Vagina (tissue), 2 donors: ENCODE results near the gene KIF24. TPM values are rescaled to one million over a fixed set of nuclear protein-coding genes. Genes with fewer than 3 reads are reported as not detected.
A peak's percentile ranks its signal among the peaks of the same experiment; 100 is the strongest.

Experiments used
- DNase-seq, 2 donors: peaks; one replicate each; pipeline ENCODE4 v3.0.0-alpha.2; 2017; ENCODE audit errors: extremely low spot score in 2 of 2
- H3K27ac ChIP-seq: fragments of 200-600 bp; sonication (generic); one replicate; pipeline ENCODE4 v1.5.1; 2019
- H3K27me3 ChIP-seq: fragments of 200-600 bp; sonication (generic); one replicate; pipeline ENCODE4 v1.5.1; 2019
- H3K36me3 ChIP-seq, 2 donors: fragments of 200-600 bp; sonication (generic); one replicate each; pipeline ENCODE4 v1.5.1; 2017 to 2019
- H3K4me1 ChIP-seq: fragments of 200-600 bp; sonication (generic); one replicate; pipeline ENCODE4 v1.5.1; 2019
- H3K4me3 ChIP-seq, 2 donors: fragments of 200-600 bp; sonication (generic); 1 replicate in 1 of 2; 2 replicates in 1 of 2; pipeline ENCODE4 v1.5.1; 2016 to 2019
- H3K9me3 ChIP-seq: fragments of 200-600 bp; sonication (generic); one replicate; pipeline ENCODE4 v1.5.1; 2019
- POLR2A ChIP-seq, 2 donors: fragments of 450-650 bp; IDR thresholded peaks; one replicate each; pipeline ENCODE4 v1.6.1; 2017; ENCODE audit warnings: antibody characterized with exemption in 2 of 2, mild to moderate bottlenecking in 2 of 2, moderate library complexity in 2 of 2
- POLR2AphosphoS5 ChIP-seq, 2 donors: sonication (generic); formaldehyde crosslinking; IDR thresholded peaks; one replicate each; pipeline ENCODE4 v1.9.0; 2017; ENCODE audit warnings: antibody characterized with exemption in 2 of 2, mild to moderate bottlenecking in 2 of 2, low read depth in 1 of 2; ENCODE audit not compliant: insufficient read depth in 1 of 2
- intact Hi-C: fragments of 100-400 bp; cut with DNase I; formaldehyde crosslinking; loops from one replicate; pipeline ENCODE4 v1.15.1; 2023
- total RNA-seq: library from RNA; depleted of rRNA; stranded (reverse); fragments of >200 nt; gene quantifications from one replicate; pipeline ENCODE4 v1.2.3, GENCODE V29; 2016
- TF ChIP-seq, protein P1 (sequence below), 3 experiments: fragments of 450-650 bp in 2 of 3; fragments of 200-600 bp in 1 of 3; sonication (generic) in 1 of 3; IDR thresholded peaks; one replicate each; pipeline ENCODE4 v1.5.1; 2017 to 2019; ENCODE audit warnings: antibody characterized with exemption in 3 of 3, mild to moderate bottlenecking in 2 of 3, moderate library complexity in 2 of 3

Gene KIF24
- total RNA-seq, 1 donor from 2014 or later = 0.49 TPM

DNA sequence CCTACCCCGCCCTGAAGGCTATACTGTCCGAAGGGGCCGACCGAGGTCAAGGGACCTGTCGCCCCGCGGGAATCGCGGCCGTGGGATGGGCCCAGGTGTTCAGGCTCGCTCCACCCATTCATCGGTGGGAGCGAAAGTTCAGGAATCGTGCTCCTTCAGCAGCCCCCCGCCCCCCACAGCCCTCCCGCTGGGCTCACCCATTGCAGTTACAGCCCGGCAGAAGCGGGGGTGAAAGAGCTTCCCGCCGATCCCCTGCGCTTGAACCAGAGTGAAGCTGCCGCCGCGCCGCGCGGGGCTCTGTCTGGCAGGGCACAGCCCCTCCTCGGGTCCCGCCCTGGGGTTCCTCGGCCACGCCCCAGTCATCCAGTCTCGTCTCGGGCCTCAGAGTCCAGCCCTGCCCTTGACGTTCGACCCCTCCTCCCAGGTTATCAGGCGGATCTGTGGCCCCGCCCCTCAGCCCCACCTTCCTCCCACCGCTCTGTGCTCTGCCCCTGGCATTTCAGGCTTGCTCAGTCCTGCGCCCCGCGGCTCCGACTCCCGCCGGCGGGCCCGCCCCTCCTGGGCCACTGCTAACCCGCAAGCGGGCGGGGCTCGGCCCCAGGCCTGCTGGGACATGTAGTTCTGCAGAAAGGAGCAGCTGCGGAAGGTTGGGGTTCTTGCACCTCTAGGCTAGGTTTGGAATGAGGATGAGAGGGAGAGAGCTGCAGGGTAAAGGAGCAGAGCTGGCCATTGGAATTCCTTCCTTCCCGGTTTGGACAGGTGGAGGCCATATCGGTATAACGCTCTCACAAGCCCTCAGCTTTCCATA is 47.7 kb upstream of the KIF24 start, which contains the start of gene MYORG:
Gene MYORG (minus strand): TSS at position 303 of the 808 bp plus-strand sequence. CDS start 3,955 bp downstream, outside the sequence.
- intact Hi-C loops = loop anchor here (2.0 kb wide), 1 partner anchor 48 kb away; the partner anchor contains the start of genes KIF24 and NUDT2
- peak within 1 kb of the TSS; percentile 78 for H3K27ac ChIP-seq
- H3K4me3 ChIP-seq = peak within 1 kb of the TSS; percentile 57 to 70
- no peaks in the 10 kb centered on the region for H3K27me3 ChIP-seq
- no peaks in the 10 kb centered on the region for H3K9me3 ChIP-seq
- TF ChIP-seq POLR2A (IDR thresholded peaks at IDR 0.05) = peak in 1 of 2 donors; percentile 47
- peak; percentile 85 to 87 for TF ChIP-seq POLR2AphosphoS5 (IDR thresholded peaks at IDR 0.05; ENCODE audit: insufficient read depth in 1 of 2, low read depth in 1 of 2)
- TF ChIP-seq, protein P1, sequence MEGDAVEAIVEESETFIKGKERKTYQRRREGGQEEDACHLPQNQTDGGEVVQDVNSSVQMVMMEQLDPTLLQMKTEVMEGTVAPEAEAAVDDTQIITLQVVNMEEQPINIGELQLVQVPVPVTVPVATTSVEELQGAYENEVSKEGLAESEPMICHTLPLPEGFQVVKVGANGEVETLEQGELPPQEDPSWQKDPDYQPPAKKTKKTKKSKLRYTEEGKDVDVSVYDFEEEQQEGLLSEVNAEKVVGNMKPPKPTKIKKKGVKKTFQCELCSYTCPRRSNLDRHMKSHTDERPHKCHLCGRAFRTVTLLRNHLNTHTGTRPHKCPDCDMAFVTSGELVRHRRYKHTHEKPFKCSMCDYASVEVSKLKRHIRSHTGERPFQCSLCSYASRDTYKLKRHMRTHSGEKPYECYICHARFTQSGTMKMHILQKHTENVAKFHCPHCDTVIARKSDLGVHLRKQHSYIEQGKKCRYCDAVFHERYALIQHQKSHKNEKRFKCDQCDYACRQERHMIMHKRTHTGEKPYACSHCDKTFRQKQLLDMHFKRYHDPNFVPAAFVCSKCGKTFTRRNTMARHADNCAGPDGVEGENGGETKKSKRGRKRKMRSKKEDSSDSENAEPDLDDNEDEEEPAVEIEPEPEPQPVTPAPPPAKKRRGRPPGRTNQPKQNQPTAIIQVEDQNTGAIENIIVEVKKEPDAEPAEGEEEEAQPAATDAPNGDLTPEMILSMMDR (IDR thresholded peaks at IDR 0.05) = no peak
- no peaks in the 10 kb centered on the region for H3K36me3 ChIP-seq
- H3K4me1 ChIP-seq = peaks cover 47% of the 10 kb centered on the region
- DNase-seq = peak; percentile 95 to 97

DNA sequence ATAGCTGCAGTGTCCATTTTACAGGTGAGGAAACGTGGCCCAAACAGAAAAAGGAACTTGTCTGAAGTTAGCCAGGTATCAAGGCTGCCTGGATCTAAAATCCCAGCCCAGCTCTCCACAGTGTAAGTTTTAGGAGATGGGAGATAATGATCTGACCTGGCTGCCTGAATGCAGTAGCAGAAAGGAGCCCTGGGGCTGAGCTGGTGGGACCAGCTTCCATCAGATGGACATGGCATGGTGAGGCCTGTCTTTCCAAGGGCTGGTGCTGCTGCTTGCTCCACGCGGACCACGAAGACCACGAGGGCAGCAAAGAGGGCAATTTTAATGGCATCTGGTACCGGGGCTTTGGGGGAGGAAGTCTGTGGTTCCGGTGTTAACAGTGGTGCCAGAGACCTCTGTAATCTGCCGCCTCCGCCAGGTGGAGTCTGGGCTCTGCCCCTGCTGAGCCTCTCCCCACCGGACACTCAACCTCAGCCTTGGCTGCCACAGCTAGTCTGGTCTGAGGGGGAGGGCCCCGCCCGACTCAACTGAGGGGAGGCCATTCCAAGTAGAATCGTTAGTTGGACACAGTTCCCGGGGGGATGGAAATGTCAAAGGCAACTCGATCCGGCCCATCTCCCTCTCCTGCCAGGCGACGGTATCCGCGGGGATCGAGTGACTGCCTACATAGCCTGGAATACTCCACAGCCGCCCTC is 47.0 kb upstream of the KIF24 start:
- H3K27ac ChIP-seq = peak overlapping the region; percentile 78
- H3K9me3 ChIP-seq = no peaks in the 10 kb centered on the region

DNA sequence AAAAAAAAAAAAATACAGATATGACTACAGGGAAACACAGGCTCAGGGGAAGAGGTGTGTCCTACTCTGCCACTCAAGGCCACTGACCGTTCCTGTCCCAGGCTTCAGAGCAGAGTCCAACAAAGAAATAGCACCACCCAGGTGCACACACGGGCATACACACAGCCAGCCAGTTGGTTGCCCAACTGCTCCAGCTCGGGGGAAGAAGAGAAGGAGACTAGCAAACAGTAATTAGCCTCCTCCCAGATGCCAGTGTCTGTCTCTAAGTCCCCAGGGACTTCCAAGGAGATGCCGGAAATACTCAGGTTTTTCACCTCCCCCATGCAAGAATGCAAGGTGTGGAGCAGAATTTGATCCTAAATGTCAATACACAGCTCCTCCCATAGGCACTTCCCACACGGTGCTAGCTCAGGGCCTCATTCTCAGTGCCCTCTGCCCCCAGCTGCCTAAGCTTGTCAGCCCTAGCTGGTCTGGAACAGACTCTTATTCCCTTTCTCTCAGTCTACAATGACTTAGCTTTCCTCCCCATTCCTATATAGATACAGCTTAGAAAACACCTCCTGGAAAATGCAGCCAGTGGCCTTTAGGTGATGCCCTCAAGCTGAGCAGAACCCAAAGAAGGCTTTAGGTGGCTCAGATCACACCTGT is 46.0 kb upstream of the KIF24 start:
- H3K9me3 ChIP-seq = no peaks in the 10 kb centered on the region
- no peak overlapping the region for H3K27ac ChIP-seq
- peaks cover 32% of the 10 kb centered on the region for H3K4me1 ChIP-seq
- DNase-seq = no peak
- H3K27me3 ChIP-seq = no peaks in the 10 kb centered on the region
- no peaks in the 10 kb centered on the region for H3K36me3 ChIP-seq
- TF ChIP-seq POLR2AphosphoS5 (IDR thresholded peaks at IDR 0.05; ENCODE audit: insufficient read depth in 1 of 2, low read depth in 1 of 2) (no peak), POLR2A (IDR thresholded peaks at IDR 0.05) (no peak)
- TF ChIP-seq, protein P1 (IDR thresholded peaks at IDR 0.05) = no peak
- H3K4me3 ChIP-seq = no peak overlapping the region
- intact Hi-C loops = no loop called here

More for the DNA sequence above, 47.0 kb upstream of the KIF24 start:
- intact Hi-C loops = loop anchor here (2.0 kb wide), 1 partner anchor 47 kb away; the partner anchor contains the start of genes KIF24 and NUDT2
- H3K4me3 ChIP-seq = peak overlapping the region; percentile 57 to 70
- H3K4me1 ChIP-seq = peaks cover 42% of the 10 kb centered on the region
- DNase-seq = peak; percentile 83 to 91
- no peaks in the 10 kb centered on the region for H3K27me3 ChIP-seq
- TF ChIP-seq, protein P1 (IDR thresholded peaks at IDR 0.05) = no peak
- TF ChIP-seq POLR2A (IDR thresholded peaks at IDR 0.05) (no peak), POLR2AphosphoS5 (IDR thresholded peaks at IDR 0.05; ENCODE audit: insufficient read depth in 1 of 2, low read depth in 1 of 2) (no peak)
- H3K36me3 ChIP-seq = no peaks in the 10 kb centered on the region

DNA sequence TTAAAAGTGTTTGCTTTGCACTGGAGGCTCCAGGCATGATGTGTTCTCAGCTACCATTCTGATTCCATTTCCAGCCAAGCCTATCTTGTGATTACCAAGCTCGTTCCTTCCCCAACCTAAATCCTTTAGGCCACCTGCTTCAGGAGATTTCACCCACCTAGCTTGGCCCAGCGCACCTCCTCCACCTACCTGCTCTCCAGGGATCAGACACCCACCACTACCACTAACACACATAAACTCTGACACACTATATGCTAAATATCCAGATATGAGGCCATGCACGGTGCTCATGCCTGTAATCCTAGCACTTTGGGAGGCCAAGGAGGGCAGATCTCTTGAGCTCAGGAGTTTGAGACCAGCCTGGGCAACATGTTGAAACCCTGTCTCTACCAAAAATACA is 45.3 kb upstream of the KIF24 start:
- DNase-seq = no peak
- Histone ChIP-seq H3K27ac (no peak overlapping the region), H3K36me3 (no peaks in the 10 kb centered on the region), H3K4me1 (peaks cover 25% of the 10 kb centered on the region), H3K27me3 (no peaks in the 10 kb centered on the region), H3K9me3 (no peaks in the 10 kb centered on the region), H3K4me3 (no peak overlapping the region)
- no peak for TF ChIP-seq POLR2AphosphoS5 (IDR thresholded peaks at IDR 0.05; ENCODE audit: insufficient read depth in 1 of 2, low read depth in 1 of 2)
- TF ChIP-seq, protein P1 (IDR thresholded peaks at IDR 0.05) = no peak
- intact Hi-C loops = no loop called here
